ENCODE measurements around the gene ZNF160.
"Not testable (repeated sequence)": the region's sequence is repeated elsewhere in the genome, so short reads cannot be mapped to it uniquely, and the experiment has no call there.

Gene ZNF160

GRCh38 chr19:53091413-53092254, 11.6 kb downstream of the ZNF160 start:
- no peak for DNase-seq (ENCODE audit: low read depth)

- no peak for DNase-seq (ENCODE audit: low read depth)
Observed at GRCh38 chr19:53088091-53088490, 15.1 kb downstream of the ZNF160 start.

GRCh38 chr19:53086949-53087348, 16.3 kb downstream of the ZNF160 start:
- DNase-seq (ENCODE audit: low read depth): no peak

GRCh38 chr19:53085496-53085895, 17.7 kb downstream of the ZNF160 start:
- no peak for DNase-seq (ENCODE audit: low read depth)

GRCh38 chr19:53082929-53083328, 20.3 kb downstream of the ZNF160 start:
- DNase-seq (ENCODE audit: low read depth): no peak

GRCh38 chr19:53079313-53079924, 23.8 kb downstream of the ZNF160 start:
- no peak for DNase-seq (ENCODE audit: low read depth)

- DNase-seq (ENCODE audit: low read depth): no peak
Observed at GRCh38 chr19:53078668-53079067, 24.6 kb downstream of the ZNF160 start.

- DNase-seq (ENCODE audit: low read depth): no peak
Observed at GRCh38 chr19:53076984-53077383, 26.2 kb downstream of the ZNF160 start.

- DNase-seq (ENCODE audit: low read depth): no peak
Observed at GRCh38 chr19:53068834-53069233, 34.4 kb downstream of the ZNF160 start.

GRCh38 chr19:53068199-53068598, 35.0 kb downstream of the ZNF160 start:
- no peak for DNase-seq (ENCODE audit: low read depth)

- DNase-seq (ENCODE audit: low read depth): no peak
Observed at GRCh38 chr19:53057904-53058580, 45.2 kb downstream of the ZNF160 start.

GRCh38 chr19:53055117-53055516, 48.1 kb downstream of the ZNF160 start:
- DNase-seq (ENCODE audit: low read depth): no peak

- DNase-seq (ENCODE audit: low read depth): no peak
Observed at GRCh38 chr19:53047379-53047778, 55.8 kb downstream of the ZNF160 start.

GRCh38 chr19:53045536-53045935, 57.7 kb downstream of the ZNF160 start:
- DNase-seq (ENCODE audit: low read depth): no peak

GRCh38 chr19:53041366-53041765, 61.9 kb downstream of the ZNF160 start:
- no peak for DNase-seq (ENCODE audit: low read depth)

- no peak for DNase-seq (ENCODE audit: low read depth)
Observed at GRCh38 chr19:53037101-53038097, 65.8 kb downstream of the ZNF160 start.

GRCh38 chr19:53034948-53035675, 68.1 kb downstream of the ZNF160 start:
- no peak for DNase-seq (ENCODE audit: low read depth)

GRCh38 chr19:53034054-53034453, 69.2 kb downstream of the ZNF160 start:
- DNase-seq (ENCODE audit: low read depth): no peak

- not testable (repeated sequence) for DNase-seq (ENCODE audit: low read depth)
Observed at GRCh38 chr19:53028306-53028705, 74.9 kb downstream of the ZNF160 start.

- DNase-seq (ENCODE audit: low read depth): no peak
Observed at GRCh38 chr19:53019684-53020083, 83.5 kb downstream of the ZNF160 start.

Data from T follicular helper cell (primary cell).